GM12878 (cell line): Measurements from ENCODE around the gene CNTD1. TPM values are rescaled to one million over a fixed set of nuclear protein-coding genes. Genes with fewer than 3 reads are reported as not detected.

Experiments used
- ATAC-seq: fragments of 200-7000 bp; cut with Tn5 transposase; 3 replicates; pipeline ENCODE4 v1.9.1; 2020; ENCODE audit warnings: mild to moderate bottlenecking, moderate library complexity
- BruUV-seq: library from RNA; stranded (reverse); fragments of 400-500 nt; replicated peaks from 2 replicates; lab custom pipeline; 2021; lab: Mats Ljungman, UMichigan
- CTCF ChIA-PET: fragments of 300-600 bp; sonication (Branson Sonifier 250); formaldehyde crosslinking; extraction: SDS; loops from one replicate; lab custom pipeline; 2021; ENCODE audit warnings: inconsistent platforms; lab: Yijun Ruan, JAX
- POLR2A ChIA-PET: fragments of 350-600 bp; formaldehyde crosslinking; extraction: SDS; loops from one replicate; lab custom pipeline; 2021; ENCODE audit warnings: inconsistent platforms; lab: Charles Lee
- RAD21 ChIA-PET: fragments of 300-600 bp; sonication (Branson Sonifier 250); formaldehyde crosslinking; loops from one replicate; lab custom pipeline; 2023; ENCODE audit warnings: antibody characterized with exemption; ENCODE audit not compliant: unreplicated experiment; lab: Charles Lee
- SMC1A ChIA-PET: fragments of 300-600 bp; sonication (Branson Sonifier 250); formaldehyde crosslinking; loops from one replicate; lab custom pipeline; 2023; ENCODE audit not compliant: unreplicated experiment, uncharacterized antibody; lab: Charles Lee
- DNase-seq: peaks from one replicate; pipeline ENCODE4 v3.0.0-alpha.2; 2011; ENCODE audit warnings: low read depth, low spot score
- FAIRE-seq: peaks from 3 replicates; lab custom pipeline; 2011; peaks lifted over from hg19 to GRCh38; lab: Jason Lieb, UNC
- H2AFZ ChIP-seq: 2 replicates; pipeline ENCODE4 v1.6.0; 2011; ENCODE audit warnings: low read depth, low read length, control low read depth; ENCODE audit not compliant: control insufficient read depth
- H3K27ac ChIP-seq: 2 replicates; pipeline ENCODE4 v1.5.1; 2011; ENCODE audit warnings: control low read depth; ENCODE audit not compliant: control insufficient read depth, insufficient read depth
- H3K27me3 ChIP-seq, 2 experiments: replicated peaks in 1 of 2; 2 replicates each; pipeline versions ENCODE4 v1.6.0 to v1.6.1; 2011; ENCODE audit warnings: low read length in 1 of 2; ENCODE audit not compliant: control insufficient read depth in 2 of 2, insufficient read depth in 2 of 2
- H3K36me3 ChIP-seq, 2 experiments: 2 replicates each; pipeline ENCODE4 v1.5.1; 2011; ENCODE audit warnings: low read length in 1 of 2; ENCODE audit not compliant: control insufficient read depth in 2 of 2, insufficient read depth in 2 of 2
- H3K4me1 ChIP-seq: 2 replicates; pipeline ENCODE4 v1.6.1; 2011; ENCODE audit warnings: mild to moderate bottlenecking, low read length, moderate library complexity, mixed read lengths; ENCODE audit not compliant: control insufficient read depth, insufficient read depth
- H3K4me2 ChIP-seq: 2 replicates; pipeline ENCODE4 v1.6.0; 2011; ENCODE audit warnings: control low read depth; ENCODE audit not compliant: control insufficient read depth, insufficient read depth
- H3K4me3 ChIP-seq: fragments of 200-600 bp; sonication (generic); 2 replicates; pipeline ENCODE4 v1.5.1; 2016
- H3K79me2 ChIP-seq: 2 replicates; pipeline ENCODE4 v1.6.0; 2011; ENCODE audit warnings: low read length; ENCODE audit not compliant: control insufficient read depth, insufficient read depth
- H3K9ac ChIP-seq: 2 replicates; pipeline ENCODE4 v1.8.0; 2011; ENCODE audit warnings: low read length, control low read depth, mixed read lengths; ENCODE audit not compliant: control insufficient read depth, insufficient read depth
- H3K9me3 ChIP-seq: replicated peaks from 3 replicates; pipeline ENCODE4 v1.5.1; 2011; ENCODE audit warnings: mild to moderate bottlenecking, low read length; ENCODE audit not compliant: control insufficient read depth, insufficient read depth
- H4K20me1 ChIP-seq: 2 replicates; pipeline ENCODE4 v1.6.0; 2011; ENCODE audit not compliant: control insufficient read depth, insufficient read depth
- DPF2 ChIP-seq: fragments of 450-650 bp; IDR thresholded peaks from 2 replicates; pipeline ENCODE4 v1.6.1; 2017; ENCODE audit warnings: mild to moderate bottlenecking
- FOS ChIP-seq: IDR thresholded peaks from 3 replicates; pipeline ENCODE4 v1.6.1; 2011; ENCODE audit warnings: borderline replicate concordance; ENCODE audit not compliant: insufficient read length; ENCODE audit errors: extremely low read depth
- HCFC1 ChIP-seq: fragments of 150-350 bp; IDR thresholded peaks from 2 replicates; pipeline ENCODE4 v1.6.1; 2014; ENCODE audit warnings: low read length
- JUNB ChIP-seq: IDR thresholded peaks from 2 replicates; pipeline ENCODE4 v1.6.1; 2016; ENCODE audit warnings: antibody characterized with exemption, mild to moderate bottlenecking
- MXI1 ChIP-seq: fragments of 150-350 bp; IDR thresholded peaks from 2 replicates; pipeline ENCODE4 v1.6.1; 2011; ENCODE audit warnings: low read depth, mild to moderate bottlenecking, inconsistent platforms, low read length, improper control_type of control experiment
- NFIC ChIP-seq: IDR thresholded peaks from 2 replicates; pipeline ENCODE4 v1.6.1; 2012; ENCODE audit warnings: low read depth, mild to moderate bottlenecking, inconsistent platforms, low read length, moderate library complexity
- POLR2AphosphoS2 ChIP-seq: IDR thresholded peaks from 2 replicates; pipeline ENCODE4 v1.6.1; 2011; ENCODE audit warnings: low read depth, mild to moderate bottlenecking, low read length, improper control_type of control experiment, moderate library complexity
- TARDBP ChIP-seq: IDR thresholded peaks from 2 replicates; pipeline ENCODE4 v1.6.1; 2016; ENCODE audit warnings: borderline replicate concordance
- TCF7 ChIP-seq: IDR thresholded peaks from 2 replicates; pipeline ENCODE4 v1.6.1; 2014; ENCODE audit warnings: antibody characterized with exemption, borderline replicate concordance
- ZNF384 ChIP-seq: IDR thresholded peaks from 2 replicates; pipeline ENCODE4 v1.6.1; 2012; ENCODE audit warnings: low read depth, mild to moderate bottlenecking, low read length, improper control_type of control experiment, borderline replicate concordance
- WGBS: methylation state at CpG from one replicate; pipeline ENCODE4 v1.1.6; 2016; ENCODE audit warnings: low lambda C conversion rate; ENCODE audit not compliant: insufficient replicate concordance, insufficient coverage; ENCODE audit errors: missing lambda C conversion rate; 5-methylcytosine and 5-hydroxymethylcytosine counted together
- in situ Hi-C: fragments of 300-500 bp; cut with MboI; formaldehyde crosslinking; loops from 9 replicates; pipeline ENCODE4 v1.14.3; 2018; ENCODE audit warnings: mixed read lengths
- intact Hi-C: fragments of 100-400 bp; cut with micrococcal nuclease; formaldehyde crosslinking; loops from one replicate; pipeline ENCODE4 v1.14.2; 2022; ENCODE audit not compliant: unreplicated experiment
- polyA plus RNA-seq, 11 experiments: library from polyadenylated mRNA; depleted of rRNA in 4 of 11; unstranded in 6 of 11; stranded (reverse) in 5 of 11; fragments of >200 nt; fragmentation: Nextera tagmentation in 4 of 11; fragmentation: Illumina TruSeq in 1 of 11; extraction: Ambion mirVana in 4 of 11; extraction: Trizol in 1 of 11; gene quantifications; 1 replicate in 1 of 11; 2 replicates in 10 of 11; pipeline versions ENCODE4 v1.2.1 to v1.2.3, GENCODE V29; 2011 to 2016; ENCODE audit warnings: inconsistent platforms in 2 of 11, missing spikeins in 2 of 11, low read depth in 1 of 11
- total RNA-seq, 4 experiments: library from RNA; depleted of rRNA in 3 of 4; stranded (reverse); fragments of >200 nt in 3 of 4; fragmentation: Illumina TruSeq in 1 of 4; extraction: Trizol in 1 of 4; gene quantifications; 2 replicates each; pipeline versions ENCODE4 v1.2.1 to v1.2.3, GENCODE V29; 2013 to 2021
- TF ChIP-seq, protein P1 (sequence below): fragments of 450-650 bp; IDR thresholded peaks from 2 replicates; pipeline ENCODE4 v1.6.1; 2016; ENCODE audit warnings: mild to moderate bottlenecking
- TF ChIP-seq, protein P2 (sequence below): fragments of 450-650 bp; IDR thresholded peaks from 2 replicates; pipeline ENCODE4 v1.6.1; 2016; ENCODE audit warnings: mild to moderate bottlenecking, moderate library complexity, borderline replicate concordance

The CNTD1 gene
- total and polyA plus RNA-seq, 10 of the 15 experiments (the other 5 are each of a cell fraction or from before 2014, with no cell fraction given): 0.06 to 1.5 (median 1.1) TPM; not detected in 4

DNA sequence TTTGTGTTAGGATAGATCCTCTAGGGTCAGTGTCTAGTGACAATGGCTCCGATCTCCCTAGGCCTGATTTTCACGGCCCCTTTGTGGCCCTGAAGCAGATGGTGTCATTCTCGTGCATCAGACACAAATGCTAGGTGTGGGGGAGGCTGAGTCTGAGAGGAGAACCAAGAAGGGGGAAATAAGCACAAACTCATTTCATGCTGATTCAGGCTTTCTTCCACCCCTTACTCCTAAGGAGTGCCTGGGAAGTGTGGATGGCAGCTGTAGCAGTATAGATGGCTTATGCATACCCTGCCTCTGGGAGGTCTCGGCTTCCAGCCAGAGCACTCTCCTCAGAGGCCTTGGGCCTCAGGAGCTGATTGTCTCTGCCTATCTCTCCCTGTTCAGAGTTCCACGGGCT, 20.1 kb upstream of the CNTD1 start:
- Histone ChIP-seq H3K27me3 (peaks cover 0 to 7% of the 10 kb centered on the region in 2 experiments; a peak in 1 of 4 replicates), H3K9me3 (no peaks in the 10 kb centered on the region), H3K79me2 (peaks cover 6% of the 10 kb centered on the region), H3K9ac (no peak overlapping the region), H3K36me3 (peaks cover 5 to 7% of the 10 kb centered on the region in 2 experiments; a peak in 3 of 4 replicates), H2AFZ (no peak overlapping the region), H3K27ac (no peak overlapping the region), H3K4me3 (no peak overlapping the region), H4K20me1 (no peaks in the 10 kb centered on the region; the same call in 1 of the 2 replicates), H3K4me2 (no peak overlapping the region), H3K4me1 (peaks cover 21% of the 10 kb centered on the region)
- BruUV-seq: no TSS peak
- ChIA-PET CTCF (interaction anchor here (0.6 to 2.2 kb wide), 3 partner anchors 15 to 75 kb away, joined by 3 to 8 read pairs (median 7); partner anchors contain the start of gene BECN1), POLR2A (no interaction called here), RAD21 (no interaction called here), SMC1A (interaction anchor here (0.6 kb wide), 1 partner anchor 133 kb away, joined by 3 read pairs; no protein-coding TSS in a partner anchor)
- no peak for TF ChIP-seq MXI1
- TF ChIP-seq NFIC: no peak
- TF ChIP-seq, protein P1, sequence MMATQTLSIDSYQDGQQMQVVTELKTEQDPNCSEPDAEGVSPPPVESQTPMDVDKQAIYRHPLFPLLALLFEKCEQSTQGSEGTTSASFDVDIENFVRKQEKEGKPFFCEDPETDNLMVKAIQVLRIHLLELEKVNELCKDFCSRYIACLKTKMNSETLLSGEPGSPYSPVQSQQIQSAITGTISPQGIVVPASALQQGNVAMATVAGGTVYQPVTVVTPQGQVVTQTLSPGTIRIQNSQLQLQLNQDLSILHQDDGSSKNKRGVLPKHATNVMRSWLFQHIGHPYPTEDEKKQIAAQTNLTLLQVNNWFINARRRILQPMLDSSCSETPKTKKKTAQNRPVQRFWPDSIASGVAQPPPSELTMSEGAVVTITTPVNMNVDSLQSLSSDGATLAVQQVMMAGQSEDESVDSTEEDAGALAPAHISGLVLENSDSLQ: no peak
- no peak for TF ChIP-seq ZNF384
- TF ChIP-seq TCF7: no peak
- TF ChIP-seq HCFC1: no peak
- TF ChIP-seq, protein P2, sequence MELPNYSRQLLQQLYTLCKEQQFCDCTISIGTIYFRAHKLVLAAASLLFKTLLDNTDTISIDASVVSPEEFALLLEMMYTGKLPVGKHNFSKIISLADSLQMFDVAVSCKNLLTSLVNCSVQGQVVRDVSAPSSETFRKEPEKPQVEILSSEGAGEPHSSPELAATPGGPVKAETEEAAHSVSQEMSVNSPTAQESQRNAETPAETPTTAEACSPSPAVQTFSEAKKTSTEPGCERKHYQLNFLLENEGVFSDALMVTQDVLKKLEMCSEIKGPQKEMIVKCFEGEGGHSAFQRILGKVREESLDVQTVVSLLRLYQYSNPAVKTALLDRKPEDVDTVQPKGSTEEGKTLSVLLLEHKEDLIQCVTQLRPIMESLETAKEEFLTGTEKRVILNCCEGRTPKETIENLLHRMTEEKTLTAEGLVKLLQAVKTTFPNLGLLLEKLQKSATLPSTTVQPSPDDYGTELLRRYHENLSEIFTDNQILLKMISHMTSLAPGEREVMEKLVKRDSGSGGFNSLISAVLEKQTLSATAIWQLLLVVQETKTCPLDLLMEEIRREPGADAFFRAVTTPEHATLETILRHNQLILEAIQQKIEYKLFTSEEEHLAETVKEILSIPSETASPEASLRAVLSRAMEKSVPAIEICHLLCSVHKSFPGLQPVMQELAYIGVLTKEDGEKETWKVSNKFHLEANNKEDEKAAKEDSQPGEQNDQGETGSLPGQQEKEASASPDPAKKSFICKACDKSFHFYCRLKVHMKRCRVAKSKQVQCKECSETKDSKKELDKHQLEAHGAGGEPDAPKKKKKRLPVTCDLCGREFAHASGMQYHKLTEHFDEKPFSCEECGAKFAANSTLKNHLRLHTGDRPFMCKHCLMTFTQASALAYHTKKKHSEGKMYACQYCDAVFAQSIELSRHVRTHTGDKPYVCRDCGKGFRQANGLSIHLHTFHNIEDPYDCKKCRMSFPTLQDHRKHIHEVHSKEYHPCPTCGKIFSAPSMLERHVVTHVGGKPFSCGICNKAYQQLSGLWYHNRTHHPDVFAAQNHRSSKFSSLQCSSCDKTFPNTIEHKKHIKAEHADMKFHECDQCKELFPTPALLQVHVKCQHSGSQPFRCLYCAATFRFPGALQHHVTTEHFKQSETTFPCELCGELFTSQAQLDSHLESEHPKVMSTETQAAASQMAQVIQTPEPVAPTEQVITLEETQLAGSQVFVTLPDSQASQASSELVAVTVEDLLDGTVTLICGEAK: no peak
- TF ChIP-seq DPF2: no peak
- no peak for TF ChIP-seq POLR2AphosphoS2
- no peak for TF ChIP-seq JUNB
- no peak for TF ChIP-seq FOS
- no peak for TF ChIP-seq TARDBP
- WGBS: 87% methylated on average over 5 of the region's 5 CpGs
- in situ Hi-C loops: no loop called here
- DNase-seq (no peak), ATAC-seq (no peak), FAIRE-seq (no peak)
- intact Hi-C loops: no loop called here
